ENCODE measurements around the gene PODN. TPM values are rescaled to one million over a fixed set of nuclear protein-coding genes. Genes with fewer than 3 reads are reported as not detected.

The PODN gene
- total RNA-seq, 1 donor from 2014 or later, result 0.53 TPM

DNA sequence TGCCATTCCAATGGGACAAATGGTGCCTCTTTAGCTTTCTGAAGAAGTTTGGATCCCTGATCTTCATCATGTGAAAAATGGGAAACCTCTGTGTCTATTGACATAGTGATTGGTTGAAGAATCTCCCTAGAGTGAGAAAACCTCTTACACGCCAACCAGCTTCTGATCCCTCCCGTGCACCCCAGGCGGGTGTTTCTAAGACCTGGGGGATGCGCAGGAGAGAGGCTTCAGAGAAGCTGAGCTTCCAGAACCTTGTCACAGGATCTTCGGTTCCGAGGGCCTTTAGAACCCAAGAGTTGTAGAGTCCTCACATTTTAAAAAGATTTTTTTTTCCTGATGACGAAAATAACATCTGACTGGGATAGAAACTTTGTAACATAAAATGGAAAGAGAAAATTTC lies 11.3 kb downstream of the PODN start:
- Histone ChIP-seq H3K4me3 (ENCODE audit: low read depth, low read length) (no peak overlapping the region), H3K27me3 (ENCODE audit: control insufficient read depth, insufficient read depth, low read length) (peaks cover 2% of the 10 kb centered on the region), H3K36me3 (ENCODE audit: control insufficient read depth, insufficient read depth, low read length) (no peaks in the 10 kb centered on the region)
- FAIRE-seq (no peak), DNase-seq (ENCODE audit: low read depth) (no peak)
- TF ChIP-seq, protein P1, sequence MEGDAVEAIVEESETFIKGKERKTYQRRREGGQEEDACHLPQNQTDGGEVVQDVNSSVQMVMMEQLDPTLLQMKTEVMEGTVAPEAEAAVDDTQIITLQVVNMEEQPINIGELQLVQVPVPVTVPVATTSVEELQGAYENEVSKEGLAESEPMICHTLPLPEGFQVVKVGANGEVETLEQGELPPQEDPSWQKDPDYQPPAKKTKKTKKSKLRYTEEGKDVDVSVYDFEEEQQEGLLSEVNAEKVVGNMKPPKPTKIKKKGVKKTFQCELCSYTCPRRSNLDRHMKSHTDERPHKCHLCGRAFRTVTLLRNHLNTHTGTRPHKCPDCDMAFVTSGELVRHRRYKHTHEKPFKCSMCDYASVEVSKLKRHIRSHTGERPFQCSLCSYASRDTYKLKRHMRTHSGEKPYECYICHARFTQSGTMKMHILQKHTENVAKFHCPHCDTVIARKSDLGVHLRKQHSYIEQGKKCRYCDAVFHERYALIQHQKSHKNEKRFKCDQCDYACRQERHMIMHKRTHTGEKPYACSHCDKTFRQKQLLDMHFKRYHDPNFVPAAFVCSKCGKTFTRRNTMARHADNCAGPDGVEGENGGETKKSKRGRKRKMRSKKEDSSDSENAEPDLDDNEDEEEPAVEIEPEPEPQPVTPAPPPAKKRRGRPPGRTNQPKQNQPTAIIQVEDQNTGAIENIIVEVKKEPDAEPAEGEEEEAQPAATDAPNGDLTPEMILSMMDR (IDR thresholded peaks at IDR 0.05; ENCODE audit: insufficient read depth, low read length, severe bottlenecking), result no peak

DNA sequence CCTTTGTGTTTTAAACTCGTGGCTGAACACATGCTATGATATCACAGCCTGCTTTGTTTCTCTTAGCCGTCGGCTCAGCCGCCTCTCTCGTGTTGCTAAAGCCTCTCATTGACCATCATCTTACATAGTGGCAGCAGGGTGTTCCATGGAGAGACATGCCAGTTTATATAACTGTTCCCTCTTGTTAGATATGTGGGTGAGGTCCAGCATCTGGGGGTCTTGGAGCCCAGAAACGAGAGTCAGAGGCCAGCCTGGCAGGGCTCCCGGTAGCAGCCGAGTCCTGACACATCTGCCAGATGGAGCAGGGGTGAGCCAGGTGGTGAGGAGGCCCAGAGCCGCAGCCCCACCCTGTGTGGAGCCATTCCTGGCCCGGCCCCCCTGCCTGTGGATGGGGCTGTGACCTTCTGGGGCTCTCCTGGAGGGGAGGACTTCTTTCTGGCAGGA lies 11.9 kb downstream of the PODN start:
- DNase-seq (ENCODE audit: low read depth), result no peak
- peaks cover 2% of the 10 kb centered on the region for H3K27me3 ChIP-seq (ENCODE audit: control insufficient read depth, insufficient read depth, low read length)
- no peaks in the 10 kb centered on the region for H3K36me3 ChIP-seq (ENCODE audit: control insufficient read depth, insufficient read depth, low read length)
- TF ChIP-seq, protein P1 (IDR thresholded peaks at IDR 0.05; ENCODE audit: insufficient read depth, low read length, severe bottlenecking), result no peak
- H3K4me3 ChIP-seq (ENCODE audit: low read depth, low read length), result no peak overlapping the region
- FAIRE-seq, result no peak

DNA sequence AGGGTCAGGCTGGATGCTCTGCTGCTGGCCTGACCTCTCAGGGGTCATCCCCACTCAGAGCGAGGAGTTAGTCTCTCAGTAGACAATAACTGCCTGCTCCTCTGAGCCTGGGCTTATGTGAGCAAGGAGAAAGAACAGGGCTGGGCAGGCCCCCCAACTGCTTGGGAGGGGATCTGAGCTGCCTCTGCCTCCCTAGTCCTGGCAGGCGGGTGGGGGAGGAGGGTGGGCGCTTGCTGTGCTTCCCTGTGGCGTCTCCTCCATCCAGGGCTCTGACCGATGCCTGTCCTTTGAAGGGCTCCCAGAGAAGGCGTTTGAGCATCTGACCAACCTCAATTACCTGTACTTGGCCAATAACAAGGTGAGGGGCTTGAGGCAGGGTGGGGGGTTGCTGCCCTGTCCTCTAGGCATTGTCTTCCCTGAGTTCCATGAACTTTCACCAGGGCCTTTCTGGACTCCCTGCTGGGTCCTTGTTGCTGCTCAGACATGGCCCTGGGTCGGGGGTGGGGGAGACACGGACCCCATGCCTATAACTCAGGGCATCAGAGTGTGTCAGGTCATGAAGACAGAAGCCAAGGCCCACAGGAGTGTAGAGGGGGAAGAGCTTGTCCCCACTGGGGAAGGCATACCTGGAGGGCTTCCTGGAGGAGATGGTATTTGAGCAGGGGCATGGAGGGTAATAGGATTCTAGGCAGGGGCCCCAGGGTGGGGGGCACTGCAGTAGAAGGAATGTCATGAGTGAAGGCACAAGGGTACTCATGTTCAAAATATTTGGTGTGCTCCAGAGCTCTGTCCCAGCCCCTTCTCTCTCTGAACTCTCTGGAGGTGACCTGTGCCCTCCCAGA lies 12.5 kb downstream of the PODN start:
- TF ChIP-seq, protein P1 (IDR thresholded peaks at IDR 0.05; ENCODE audit: insufficient read depth, low read length, severe bottlenecking), result no peak
- FAIRE-seq (no peak), DNase-seq (ENCODE audit: low read depth) (no peak)
- Histone ChIP-seq H3K4me3 (ENCODE audit: low read depth, low read length) (no peak overlapping the region), H3K36me3 (ENCODE audit: control insufficient read depth, insufficient read depth, low read length) (no peaks in the 10 kb centered on the region), H3K27me3 (ENCODE audit: control insufficient read depth, insufficient read depth, low read length) (peaks cover 2% of the 10 kb centered on the region)

DNA sequence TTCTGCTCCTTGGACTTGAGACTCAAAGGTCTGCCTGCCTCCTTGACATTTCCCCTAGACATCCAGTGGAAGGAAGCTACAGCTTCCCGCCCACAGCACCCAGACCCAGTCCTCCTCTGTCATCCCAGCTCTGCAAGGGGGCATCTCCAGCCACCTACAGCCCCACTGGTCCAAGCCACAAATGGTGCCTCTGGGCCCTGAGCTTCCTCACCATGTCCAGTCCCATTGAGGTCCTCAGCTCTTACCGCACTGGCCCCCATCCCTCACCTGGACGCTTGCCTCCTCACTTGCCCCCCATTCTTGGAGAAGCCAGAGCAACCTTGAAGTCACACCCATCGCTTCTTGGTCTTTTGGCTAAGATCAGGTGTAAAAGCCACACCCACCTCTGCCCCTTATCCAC lies 13.2 kb downstream of the PODN start:
- DNase-seq (ENCODE audit: low read depth) (no peak), FAIRE-seq (no peak)
- TF ChIP-seq, protein P1 (IDR thresholded peaks at IDR 0.05; ENCODE audit: insufficient read depth, low read length, severe bottlenecking), result no peak
- H3K27me3 ChIP-seq (ENCODE audit: control insufficient read depth, insufficient read depth, low read length), result peaks cover 2% of the 10 kb centered on the region
- H3K36me3 ChIP-seq (ENCODE audit: control insufficient read depth, insufficient read depth, low read length), result no peaks in the 10 kb centered on the region
- H3K4me3 ChIP-seq (ENCODE audit: low read depth, low read length), result no peak overlapping the region

DNA sequence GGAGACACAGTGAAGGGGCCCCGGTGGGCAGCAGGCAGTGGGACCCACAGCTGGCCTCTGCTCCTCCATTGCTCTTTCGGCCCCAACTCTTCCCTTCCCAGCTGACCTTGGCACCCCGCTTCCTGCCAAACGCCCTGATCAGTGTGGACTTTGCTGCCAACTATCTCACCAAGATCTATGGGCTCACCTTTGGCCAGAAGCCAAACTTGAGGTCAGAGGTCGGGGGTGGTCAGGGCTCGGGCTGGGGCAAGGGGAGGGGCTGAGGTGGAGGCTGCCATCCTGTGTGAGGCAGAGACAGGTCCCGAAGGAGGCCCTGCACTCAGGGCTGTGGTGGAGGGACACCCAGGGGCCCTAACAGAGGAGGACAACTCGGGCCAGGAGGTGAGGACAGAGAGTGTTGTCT lies 13.7 kb downstream of the PODN start:
- DNase-seq (ENCODE audit: low read depth), result no peak
- peaks cover 2% of the 10 kb centered on the region for H3K27me3 ChIP-seq (ENCODE audit: control insufficient read depth, insufficient read depth, low read length)
- H3K4me3 ChIP-seq (ENCODE audit: low read depth, low read length), result no peak overlapping the region
- TF ChIP-seq, protein P1 (IDR thresholded peaks at IDR 0.05; ENCODE audit: insufficient read depth, low read length, severe bottlenecking), result no peak
- no peaks in the 10 kb centered on the region for H3K36me3 ChIP-seq (ENCODE audit: control insufficient read depth, insufficient read depth, low read length)
- FAIRE-seq, result no peak
